ENCODE measurements around the gene SLC44A4.

SLC44A4 gene

GRCh38 chr6:31906122-31906521 lies 27.3 kb upstream of the SLC44A4 start:
- TF ChIP-seq TAF1 (IDR thresholded peaks at IDR 0.05; ENCODE audit: borderline replicate concordance, insufficient read depth, low read length) (no peak), POLR2AphosphoS5 (IDR thresholded peaks at IDR 0.05; ENCODE audit: low read depth, low read length) (no peak), FOXP2 (optimal IDR thresholded peaks at IDR 0.05; ENCODE audit: borderline replicate concordance, extremely low read depth, extremely low read length, insufficient read depth) (no peak), REST (IDR thresholded peaks at IDR 0.05; ENCODE audit: insufficient read depth in 1 of 2, low read depth in 2 of 2, low read length in 2 of 2) (no peak), SIN3A (IDR thresholded peaks at IDR 0.05; ENCODE audit: borderline replicate concordance, insufficient read depth, low read length) (no peak)

GRCh38 chr6:31905041-31905440 lies 26.2 kb upstream of the SLC44A4 start:
- TF ChIP-seq FOXP2 (optimal IDR thresholded peaks at IDR 0.05; ENCODE audit: borderline replicate concordance, extremely low read depth, extremely low read length, insufficient read depth): no peak
- TF ChIP-seq TAF1 (IDR thresholded peaks at IDR 0.05; ENCODE audit: borderline replicate concordance, insufficient read depth, low read length): no peak
- no peak for TF ChIP-seq REST (IDR thresholded peaks at IDR 0.05; ENCODE audit: insufficient read depth in 1 of 2, low read depth in 2 of 2, low read length in 2 of 2)
- no peak for TF ChIP-seq SIN3A (IDR thresholded peaks at IDR 0.05; ENCODE audit: borderline replicate concordance, insufficient read depth, low read length)
- TF ChIP-seq POLR2AphosphoS5 (IDR thresholded peaks at IDR 0.05; ENCODE audit: low read depth, low read length): no peak

GRCh38 chr6:31903957-31904356 lies 25.2 kb upstream of the SLC44A4 start:
- TF ChIP-seq TAF1 (IDR thresholded peaks at IDR 0.05; ENCODE audit: borderline replicate concordance, insufficient read depth, low read length) (no peak), FOXP2 (optimal IDR thresholded peaks at IDR 0.05; ENCODE audit: borderline replicate concordance, extremely low read depth, extremely low read length, insufficient read depth) (no peak), POLR2AphosphoS5 (IDR thresholded peaks at IDR 0.05; ENCODE audit: low read depth, low read length) (no peak), REST (IDR thresholded peaks at IDR 0.05; ENCODE audit: insufficient read depth in 1 of 2, low read depth in 2 of 2, low read length in 2 of 2) (no peak), SIN3A (IDR thresholded peaks at IDR 0.05; ENCODE audit: borderline replicate concordance, insufficient read depth, low read length) (no peak)

- TF ChIP-seq FOXP2 (optimal IDR thresholded peaks at IDR 0.05; ENCODE audit: borderline replicate concordance, extremely low read depth, extremely low read length, insufficient read depth): peak; percentile 71
- peak; percentile 53; the same call in 1 of the 2 replicates for TF ChIP-seq POLR2AphosphoS5 (IDR thresholded peaks at IDR 0.05; ENCODE audit: low read depth, low read length)
- TF ChIP-seq TAF1 (IDR thresholded peaks at IDR 0.05; ENCODE audit: borderline replicate concordance, insufficient read depth, low read length): 0 out of 2 replicates have a peak, but pooled peaks have one; percentile 49
- peak; percentile 34; the same call in 1 of the 2 replicates for TF ChIP-seq SIN3A (IDR thresholded peaks at IDR 0.05; ENCODE audit: borderline replicate concordance, insufficient read depth, low read length)
- TF ChIP-seq REST (IDR thresholded peaks at IDR 0.05; ENCODE audit: insufficient read depth in 1 of 2, low read depth in 2 of 2, low read length in 2 of 2): 0 out of 4 replicates have a peak, but pooled peaks have one; percentile 3 to 32
These were observed 23.3 kb upstream of the SLC44A4 start, which contains the start of gene ZBTB12 for GRCh38 chr6:31901953-31902643. ZBTB12 (minus strand) TSS chr6:31902086; CDS start chr6:31901305, 781 bp downstream.

Data from PFSK-1 (cell line).